NCI-H1105 (cell line): ENCODE data around the gene TMEM200B.
"Not testable (repeated sequence)": the region's sequence is repeated elsewhere in the genome, so short reads cannot be mapped to it uniquely, and the experiment has no call there.

Experiments used
- DNase-seq: peaks from one replicate; lab custom pipeline; 2025; lab: John Stamatoyannopoulos, UW

TMEM200B gene

DNA sequence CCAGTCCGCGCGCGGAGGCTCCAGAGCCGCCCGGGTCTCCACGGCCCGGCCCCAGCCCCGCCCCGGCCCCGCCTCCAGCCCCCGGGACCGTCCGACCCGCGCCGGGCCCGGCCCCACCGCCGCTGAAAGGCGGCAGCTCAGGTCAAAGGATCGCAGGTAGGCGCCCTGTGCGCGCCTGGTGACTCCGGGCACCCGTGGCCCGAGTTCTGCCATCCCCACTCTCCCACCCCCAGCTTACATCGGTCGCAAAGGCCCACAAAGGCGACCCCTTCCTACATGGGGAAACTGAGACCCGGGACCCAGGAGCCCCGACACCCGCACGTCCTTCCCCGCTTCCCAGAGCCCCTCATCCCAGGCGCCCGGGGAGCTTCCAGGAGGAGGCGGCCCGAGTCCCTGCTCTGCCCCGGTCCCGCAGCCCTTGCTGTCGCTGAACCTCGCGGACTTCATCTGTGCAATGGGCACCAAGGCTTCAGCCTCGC, at the start of gene TMEM200B:
Gene TMEM200B, minus strand, starts transcription at position 17 of the 479 bp plus-strand sequence. CDS start 2,075 bp downstream, outside the sequence.
- DNase-seq: no peak

DNA sequence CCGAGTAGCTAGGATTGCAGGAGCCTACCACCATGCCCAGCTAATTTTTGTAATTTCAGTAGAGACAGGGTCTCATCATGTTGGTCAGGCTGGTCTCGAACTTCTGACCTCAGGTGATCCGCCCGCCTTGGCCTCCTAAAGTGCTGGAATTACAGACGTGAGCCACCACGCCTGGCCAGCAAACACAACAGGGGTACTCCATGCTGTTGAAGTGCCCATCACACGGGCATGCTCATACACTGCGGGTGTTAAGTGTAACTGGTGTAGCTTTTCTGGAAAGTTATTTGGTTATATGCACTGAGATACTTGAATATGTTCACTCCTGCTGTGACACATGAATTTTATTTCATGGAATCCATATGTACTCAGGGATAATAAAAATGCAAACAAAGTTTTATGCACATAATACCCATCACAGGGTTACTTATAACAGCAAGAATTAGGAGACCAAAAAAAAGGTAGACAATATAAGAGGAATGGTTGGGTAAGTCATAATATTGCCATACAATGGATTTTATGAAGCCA, 48.8 kb upstream of the TMEM200B start:
- DNase-seq: no peak

DNA sequence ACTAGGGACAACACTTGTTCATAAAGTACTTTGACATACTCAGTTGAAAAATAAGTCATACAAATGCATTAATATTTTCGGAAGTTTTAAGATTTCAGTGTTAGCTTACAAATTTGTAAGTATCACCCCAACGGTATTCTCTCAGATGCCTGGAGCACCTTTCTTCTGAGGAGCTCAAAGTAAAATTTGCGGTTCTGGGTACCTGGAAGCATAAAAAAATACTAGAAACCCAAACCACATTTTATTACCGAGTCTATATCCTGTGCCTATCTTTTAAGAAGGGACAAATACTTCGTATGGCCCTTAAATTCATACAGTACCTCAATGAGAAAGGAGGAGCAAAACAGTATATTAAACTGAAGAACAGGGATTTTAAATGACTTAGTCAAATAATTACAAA, 47.8 kb upstream of the TMEM200B start:
- no peak for DNase-seq

DNA sequence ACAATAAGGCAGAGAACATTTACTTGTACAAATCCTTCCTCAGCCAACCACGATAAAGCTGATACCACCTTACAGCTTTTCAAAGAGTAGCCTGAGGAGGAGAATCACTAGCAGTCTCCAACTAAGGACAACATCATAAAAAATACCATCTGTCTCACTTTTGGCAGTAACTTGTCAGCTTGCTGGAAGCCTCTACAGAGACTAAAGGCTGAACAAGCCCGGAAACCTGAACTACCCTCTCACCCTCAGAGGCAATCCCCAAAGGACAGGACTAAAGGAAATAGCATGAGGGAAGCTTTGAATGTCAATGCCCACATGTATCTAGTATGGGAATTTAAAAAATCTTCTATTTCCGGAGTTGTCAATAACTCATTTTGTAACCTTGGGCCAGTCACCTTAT, 47.4 kb upstream of the TMEM200B start:
- no peak for DNase-seq

DNA sequence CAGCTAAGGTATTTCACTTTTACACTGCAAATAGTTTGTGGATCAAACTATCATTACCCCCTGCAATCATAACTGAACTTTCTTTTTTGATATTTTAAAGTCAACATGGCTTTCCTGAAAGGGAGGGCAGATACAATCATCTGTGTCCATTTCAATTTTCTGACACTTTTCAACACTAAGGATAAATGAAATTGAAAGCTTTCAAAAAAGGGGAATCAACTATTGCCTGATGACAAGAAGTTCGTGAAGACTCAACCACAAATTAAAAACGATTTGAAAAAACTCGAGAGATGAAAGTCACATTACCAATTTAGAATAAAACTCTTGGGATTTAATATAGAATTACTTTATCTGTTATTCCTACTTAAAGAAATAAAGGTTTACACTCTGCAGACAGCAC, 46.3 kb upstream of the TMEM200B start:
- no peak for DNase-seq

DNA sequence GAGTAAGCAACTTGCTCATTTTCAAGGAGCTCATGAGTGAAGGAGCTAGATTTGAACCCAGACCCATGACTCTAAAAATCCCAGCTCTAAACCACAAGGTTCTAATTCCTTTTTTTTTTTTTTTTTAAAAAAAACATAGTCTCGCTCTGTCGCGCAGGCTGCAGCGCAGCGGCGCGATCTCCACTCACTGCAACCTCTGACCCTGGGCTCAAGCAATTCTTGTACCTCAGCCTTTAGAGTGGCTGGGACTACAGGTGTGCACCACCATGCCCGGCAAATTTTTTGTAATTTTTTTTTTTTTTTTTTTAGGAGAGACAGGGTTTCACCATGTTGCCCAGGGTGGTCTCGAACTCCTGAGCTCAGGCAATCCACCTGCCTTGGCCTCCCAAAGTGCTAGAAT, 44.2 kb upstream of the TMEM200B start:
- no peak for DNase-seq

DNA sequence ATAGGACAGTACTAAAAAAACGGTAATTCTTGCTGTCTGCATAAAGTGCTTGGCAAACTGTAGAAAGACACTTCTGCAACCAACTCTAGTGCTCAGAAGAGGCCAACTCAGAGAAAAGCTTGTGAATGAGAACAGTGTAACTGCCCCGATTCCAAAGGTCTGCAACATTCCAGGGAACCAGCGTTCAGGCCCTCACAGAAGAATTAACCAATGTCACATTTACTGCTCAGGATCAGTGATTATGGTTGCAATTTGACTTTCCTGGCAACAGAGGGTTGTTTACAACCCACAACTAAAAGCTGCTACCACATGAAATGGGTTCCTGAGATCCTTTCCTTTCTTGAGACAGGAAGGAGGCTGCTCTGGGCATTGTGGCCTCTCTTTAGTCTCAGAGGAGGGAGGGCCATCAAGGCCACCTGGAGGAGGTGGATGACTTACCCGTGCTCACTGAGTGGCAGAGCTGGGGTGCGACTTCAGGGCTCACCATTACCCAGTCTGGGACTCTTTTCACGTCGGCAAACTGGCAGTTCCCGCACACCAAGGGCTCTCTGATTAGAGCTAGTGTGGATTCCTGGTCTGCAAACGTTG, 42.7 kb upstream of the TMEM200B start:
- DNase-seq: no peak

DNA sequence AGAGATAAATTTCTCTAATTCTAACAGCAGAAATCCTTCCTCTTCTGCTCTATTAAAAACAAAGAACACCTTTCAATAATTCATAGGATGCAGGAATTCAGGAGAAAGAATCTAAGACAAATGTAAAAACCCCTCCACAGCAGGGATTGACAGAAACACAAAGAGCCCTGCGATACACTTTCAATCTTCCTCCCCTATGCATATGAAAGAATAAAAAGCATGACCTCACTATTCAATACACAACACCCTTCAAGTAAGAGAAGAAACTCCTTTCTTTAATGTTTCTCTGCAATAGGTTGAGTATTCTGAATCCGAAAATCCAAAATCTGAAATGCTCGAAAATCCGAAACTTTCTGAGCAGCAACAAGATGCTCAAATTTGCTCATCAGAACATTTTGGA, 40.9 kb upstream of the TMEM200B start:
- no peak for DNase-seq

DNA sequence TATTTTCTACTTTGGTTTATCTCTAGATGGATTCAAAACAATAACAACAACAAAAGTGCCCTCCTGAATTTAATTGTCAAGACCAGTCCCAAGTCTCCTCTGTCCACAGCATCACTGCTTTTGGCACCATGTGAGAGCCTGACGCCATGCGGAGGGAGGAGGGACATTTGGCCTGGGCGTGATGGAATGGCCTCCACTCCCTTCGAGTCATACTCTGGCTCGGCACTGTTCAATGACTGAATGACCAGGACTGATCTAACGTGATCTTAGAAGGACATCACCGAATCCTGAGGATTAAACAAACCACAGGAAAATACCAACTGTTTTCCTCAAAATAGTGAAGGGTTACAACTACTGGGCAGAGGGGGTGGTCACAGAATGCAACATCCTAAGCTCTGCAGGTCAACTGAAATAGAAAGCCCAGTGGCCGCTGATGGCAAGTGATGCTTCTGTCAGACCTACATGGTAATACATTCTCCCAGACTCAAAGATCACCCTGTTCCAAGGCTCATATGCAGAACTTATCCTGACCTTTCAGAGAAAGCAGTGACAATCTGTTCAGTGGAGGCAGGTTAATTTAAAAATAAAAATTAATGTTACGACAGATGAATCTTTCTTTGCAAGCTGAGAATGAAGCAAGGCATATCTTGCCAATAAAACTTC, 38.9 kb upstream of the TMEM200B start:
- DNase-seq: no peak

DNA sequence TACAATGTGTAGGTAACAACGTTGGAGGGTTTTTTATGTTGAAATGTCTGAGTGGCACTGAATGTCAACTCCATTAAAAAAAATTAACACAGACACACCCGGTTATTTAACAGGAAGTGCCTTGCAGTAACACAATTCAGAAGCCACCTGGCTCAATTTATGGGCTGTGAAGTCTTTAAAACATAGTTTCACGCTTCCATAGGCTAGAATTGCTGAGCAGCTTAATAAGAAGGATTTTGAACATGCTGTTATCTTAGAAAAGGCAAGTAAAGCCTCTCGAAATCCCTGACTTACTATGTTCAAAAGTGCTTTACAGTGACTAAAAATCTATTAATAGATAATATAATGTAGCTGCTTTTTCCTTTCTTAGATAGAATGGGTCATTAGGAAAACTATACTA, 38.3 kb upstream of the TMEM200B start:
- DNase-seq: no peak

DNA sequence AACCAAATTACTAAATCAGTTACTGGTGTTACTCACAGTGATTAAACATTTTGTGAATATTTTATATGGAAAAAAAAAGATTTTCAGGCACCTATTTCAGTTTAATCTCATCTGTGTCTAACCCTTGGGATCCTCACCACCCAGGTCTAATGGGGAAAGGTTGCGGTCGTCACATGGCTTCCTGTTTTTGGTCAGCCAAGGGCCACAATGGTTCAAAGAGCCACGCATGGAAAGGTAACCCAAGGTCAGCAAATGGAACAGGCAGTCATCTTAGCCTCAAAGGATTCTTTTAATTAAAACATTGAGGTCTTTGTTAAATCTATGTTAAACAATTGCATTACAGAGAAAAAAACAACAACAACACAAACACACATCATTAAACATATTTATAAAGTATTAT, 36.1 kb upstream of the TMEM200B start:
- no peak for DNase-seq

DNA sequence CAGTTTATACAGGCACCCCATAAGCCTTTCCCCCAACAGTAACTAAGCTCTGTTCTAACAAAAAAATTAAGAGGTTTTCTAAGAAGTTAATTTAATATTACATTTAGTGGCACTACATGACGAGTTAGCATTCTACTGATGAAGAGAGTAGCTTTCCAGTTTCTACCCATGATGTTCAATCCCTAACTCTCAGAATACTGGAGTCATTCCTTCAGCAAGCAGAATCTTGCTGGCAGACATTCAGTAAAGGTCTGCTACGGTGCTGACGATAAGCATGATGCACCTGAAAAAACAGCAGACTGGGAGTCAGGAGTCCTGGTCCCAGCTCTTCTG, 33.5 kb upstream of the TMEM200B start:
- no peak for DNase-seq

DNA sequence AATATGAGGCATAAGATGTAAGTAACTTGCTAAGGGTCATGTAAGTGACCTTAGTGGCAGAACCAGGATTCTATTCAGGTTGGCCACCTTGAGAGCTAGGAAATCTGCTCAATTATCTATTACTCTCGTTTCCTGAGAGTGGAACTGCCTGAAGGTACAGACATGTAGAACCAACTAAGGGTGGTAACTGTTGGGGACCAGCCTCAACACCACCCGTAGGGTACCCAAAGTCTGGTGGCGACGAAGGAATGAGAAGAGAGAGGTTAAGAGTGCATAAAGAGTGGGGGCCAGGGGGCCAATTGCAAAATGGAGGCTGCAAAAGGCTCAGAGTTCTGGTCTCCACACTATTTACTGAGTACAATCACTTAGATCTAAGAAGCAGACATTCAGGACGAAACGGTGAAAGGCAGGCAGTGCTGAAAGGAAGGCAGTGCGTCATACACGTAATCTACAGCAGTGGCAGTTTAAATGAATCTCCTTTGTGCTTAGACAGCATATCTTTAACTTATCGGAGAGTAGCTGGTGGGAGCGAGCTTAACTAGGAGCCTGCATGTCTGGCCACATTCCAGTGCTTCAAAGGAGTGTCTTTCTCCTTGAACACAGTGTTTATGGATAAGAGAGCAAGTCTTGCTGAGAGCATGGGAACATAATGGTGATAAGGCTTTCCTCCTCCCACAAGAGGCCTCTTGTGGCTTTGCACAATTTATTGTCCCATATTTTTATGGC, 33.0 kb upstream of the TMEM200B start:
- DNase-seq: no peak

DNA sequence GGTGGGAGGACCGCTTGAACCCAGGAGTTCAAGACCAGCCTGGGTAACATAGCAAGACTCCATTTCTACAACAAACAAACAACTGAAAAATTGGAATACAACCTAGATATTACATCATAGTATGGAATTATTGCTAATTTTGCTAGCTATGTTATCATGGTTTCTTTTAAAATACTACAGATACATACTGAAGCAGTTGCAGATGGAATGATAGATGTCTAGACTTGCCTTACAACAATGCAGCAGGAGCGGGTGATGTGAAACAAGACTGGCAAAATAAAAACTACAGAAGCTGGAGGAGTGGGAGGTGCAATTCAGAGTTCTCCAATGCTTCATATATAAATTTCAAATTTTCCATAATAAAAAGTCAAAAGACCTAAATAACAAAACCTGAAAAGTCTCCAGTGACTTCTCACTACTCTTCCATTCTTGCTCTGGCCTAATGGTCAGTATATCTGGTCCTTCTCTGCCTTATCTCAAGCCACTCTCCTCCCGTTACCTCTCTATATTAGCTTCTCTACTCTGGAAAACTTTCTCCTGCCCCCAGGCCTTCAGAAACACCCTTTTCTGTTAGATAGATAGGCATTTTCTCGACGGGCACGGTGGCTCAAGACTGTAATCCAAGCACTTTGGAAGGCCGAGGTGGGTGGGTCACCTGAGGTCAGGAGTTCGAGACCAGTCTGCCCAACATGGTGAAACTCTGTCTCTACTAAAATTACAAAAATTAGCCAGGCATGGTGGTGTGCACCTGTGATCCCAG, 28.5 kb upstream of the TMEM200B start:
- DNase-seq: no peak

DNA sequence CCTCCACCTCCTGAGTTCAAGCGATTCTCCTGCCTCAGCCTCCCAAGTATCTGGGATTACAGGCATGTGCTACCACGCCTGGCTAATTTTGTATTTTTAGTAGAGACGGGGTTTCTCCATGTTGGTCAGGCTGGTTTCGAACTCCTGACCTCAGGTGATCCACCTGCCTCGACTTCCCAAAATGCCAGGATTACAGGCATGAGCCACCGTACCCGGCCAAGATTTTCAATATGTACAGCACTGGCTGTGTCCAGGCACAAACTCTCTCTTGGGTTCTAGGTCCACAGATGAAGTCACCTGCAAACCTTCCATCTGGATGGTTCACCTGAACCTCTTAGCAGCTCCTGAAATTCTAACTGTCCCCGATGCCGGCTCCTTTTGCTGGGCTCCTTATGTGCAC, 26.6 kb upstream of the TMEM200B start:
- DNase-seq: not testable (repeated sequence)

DNA sequence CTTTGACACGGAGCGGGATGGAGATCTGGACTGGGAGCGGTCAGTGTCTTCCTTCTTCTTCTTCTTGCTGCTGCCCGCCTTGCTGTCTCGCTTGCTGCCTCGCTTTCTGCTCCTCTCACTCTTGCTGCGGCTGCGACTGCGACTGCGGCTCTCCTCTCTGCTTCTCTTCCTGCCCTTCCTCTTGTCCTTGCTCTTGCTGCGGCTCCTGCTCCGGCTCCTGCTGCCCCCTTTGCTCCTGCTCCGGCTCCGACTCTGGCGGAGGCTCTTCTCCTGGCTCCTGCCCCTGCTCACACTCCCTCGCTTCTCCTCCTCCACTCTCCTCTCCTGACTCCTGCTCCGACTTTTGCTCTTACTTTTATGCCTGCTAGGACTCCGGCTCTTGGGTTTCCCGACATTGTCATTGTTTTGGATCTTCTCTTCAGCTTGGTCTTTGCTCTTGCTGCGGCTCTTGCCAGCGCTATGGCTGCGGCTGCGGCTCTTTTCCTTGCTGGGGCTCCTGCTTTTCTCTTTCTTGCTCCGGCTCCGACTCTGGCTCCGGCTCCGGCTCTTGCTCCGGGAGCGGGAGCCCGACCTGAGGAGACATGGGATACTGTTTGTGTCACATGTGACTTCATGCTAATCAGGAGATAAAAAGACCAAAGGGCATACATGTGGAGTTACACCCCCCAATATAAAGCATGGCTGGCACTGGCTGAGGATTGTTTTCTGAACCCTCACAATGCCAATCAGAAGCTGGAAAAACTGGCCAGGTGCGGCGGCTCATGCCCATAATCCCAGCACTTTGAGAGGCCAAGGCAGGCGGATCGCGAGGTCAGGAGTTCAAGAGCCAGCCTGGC, 25.2 kb upstream of the TMEM200B start:
- no peak for DNase-seq

DNA sequence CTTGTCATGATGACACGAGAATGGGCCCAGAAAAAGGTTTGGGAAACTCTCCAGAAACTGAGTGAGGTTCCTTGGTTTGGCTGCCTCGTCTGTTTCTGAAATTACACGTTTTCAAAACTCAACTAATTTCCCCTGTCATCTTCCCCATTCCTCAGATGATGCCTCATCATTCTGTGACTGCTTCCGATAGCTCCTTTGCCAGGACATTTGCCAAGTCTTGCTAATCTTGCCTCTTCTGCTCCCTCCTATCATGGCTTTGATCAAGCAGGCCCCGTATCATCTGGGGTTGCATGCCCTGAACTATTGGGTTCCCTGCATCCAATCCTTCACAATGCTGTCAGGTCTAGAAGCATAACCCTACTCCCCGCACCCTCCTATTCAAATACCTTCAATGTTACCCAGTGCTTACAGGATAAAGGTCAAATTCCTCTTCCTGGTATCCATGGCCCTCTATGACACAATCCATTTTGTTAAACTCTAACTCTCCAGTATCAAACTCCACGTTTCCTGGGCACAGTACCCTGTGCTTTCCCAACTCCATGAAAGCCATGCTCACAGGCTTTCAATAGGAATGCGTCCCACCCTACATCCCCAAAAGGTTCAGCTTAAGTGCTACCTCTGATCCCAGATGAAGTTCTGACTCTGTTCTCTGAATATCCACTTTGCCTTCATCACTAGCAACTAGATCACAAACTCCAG, 22.2 kb upstream of the TMEM200B start:
- no peak for DNase-seq

DNA sequence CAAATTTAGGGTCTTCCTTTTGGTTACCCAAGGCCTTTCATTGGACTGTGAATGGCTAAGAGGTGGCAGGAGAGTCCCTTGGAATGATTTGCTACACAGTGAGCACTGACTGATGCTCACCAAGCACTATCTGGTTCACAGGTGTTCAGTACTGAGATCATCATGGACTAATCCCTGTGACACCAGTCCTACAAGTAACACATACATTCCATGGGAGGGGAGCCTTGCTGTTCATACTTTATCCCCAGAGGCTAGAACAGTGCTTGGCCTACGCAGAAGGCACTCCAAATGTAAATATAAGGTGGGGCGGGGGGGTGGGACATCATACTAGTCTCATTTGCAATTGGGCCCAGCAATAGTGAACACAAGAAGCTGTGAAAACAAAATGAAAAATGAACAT, 20.5 kb upstream of the TMEM200B start:
- no peak for DNase-seq

DNA sequence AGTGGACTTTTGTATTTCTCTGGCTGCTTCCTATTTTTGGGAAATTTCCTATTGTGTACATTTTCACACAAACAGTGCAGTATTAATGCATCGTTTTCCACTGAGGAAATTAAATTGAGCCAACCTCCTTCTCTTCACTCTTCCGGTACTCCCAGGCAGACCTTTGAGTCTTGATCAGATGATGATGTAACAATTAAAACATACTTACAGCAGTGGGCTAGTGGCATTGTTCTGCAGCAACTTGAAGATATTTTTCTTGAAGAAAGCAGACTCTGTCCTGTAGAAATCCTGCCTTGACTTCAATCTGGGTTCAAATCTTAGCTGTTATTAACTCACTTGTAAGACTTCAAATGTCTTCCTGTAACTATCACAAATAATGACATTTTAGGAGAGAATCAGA, 19.0 kb upstream of the TMEM200B start:
- no peak for DNase-seq

DNA sequence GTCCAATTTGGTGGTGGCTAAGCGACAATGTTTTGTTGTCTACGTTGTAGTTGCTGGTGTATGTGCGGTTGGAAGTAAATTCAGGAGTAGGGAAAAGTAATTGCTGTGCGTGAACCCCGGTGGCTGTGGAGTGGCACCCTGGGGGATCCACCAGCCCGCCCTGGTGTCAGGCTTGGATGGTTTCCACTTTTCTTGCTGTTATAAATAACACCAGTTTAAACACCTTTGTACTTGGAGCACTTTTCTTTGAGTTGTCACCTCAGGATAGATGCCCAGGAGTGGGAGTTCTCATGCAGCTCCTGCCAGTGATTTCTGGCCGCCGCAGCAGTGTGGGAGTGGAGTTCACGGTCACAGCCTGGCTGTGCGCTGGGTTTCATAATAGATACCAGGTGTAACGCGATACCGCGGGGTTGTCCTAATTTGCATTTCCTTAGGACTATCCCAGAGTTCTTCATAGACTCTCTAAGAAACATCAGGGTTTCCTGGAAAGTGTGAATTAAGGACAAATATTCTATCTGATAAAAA, 12.8 kb upstream of the TMEM200B start:
- no peak for DNase-seq

DNA sequence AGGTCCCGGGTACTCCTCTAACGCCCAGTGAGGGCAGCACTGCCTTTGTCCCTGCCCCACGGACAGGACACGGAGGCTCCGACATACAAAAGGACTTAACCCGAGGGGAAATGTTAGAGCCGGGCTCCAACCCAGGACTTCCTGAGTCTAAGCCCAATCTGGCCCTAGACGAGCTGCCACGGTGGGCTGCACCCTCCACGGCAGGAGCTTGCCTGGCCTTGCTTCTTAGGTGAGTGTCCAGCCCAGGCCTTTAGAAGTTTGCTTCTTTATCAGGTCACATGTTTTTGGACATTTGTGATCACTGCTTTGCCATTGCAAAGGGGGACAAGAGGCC, 11.0 kb upstream of the TMEM200B start:
- no peak for DNase-seq
